Measurements from ENCODE around the gene PFKP. TPM values are rescaled to one million over a fixed set of nuclear protein-coding genes. Genes with fewer than 3 reads are reported as not detected.

PFKP gene
- total RNA-seq, 1 donor from 2014 or later, result 361 TPM

GRCh38 chr10:3102720-3103427 is 35.5 kb downstream of the PFKP start:
- Mint-ChIP-seq H3K27ac (ENCODE audit: unreplicated experiment) (no peak overlapping the region), H3K9me3 (ENCODE audit: unreplicated experiment) (no peaks in the 10 kb centered on the region), H3K4me3 (ENCODE audit: unreplicated experiment) (no peak overlapping the region), H3K4me1 (ENCODE audit: low read depth, unreplicated experiment) (peaks cover 17% of the 10 kb centered on the region), H3K36me3 (ENCODE audit: low read depth, unreplicated experiment) (peaks cover 24% of the 10 kb centered on the region), H3K27me3 (ENCODE audit: low read depth, unreplicated experiment) (no peaks in the 10 kb centered on the region)
- DNase-seq (ENCODE audit: low read depth) (peak; percentile 66), FAIRE-seq (no peak)
- peaks cover 46% of the 10 kb centered on the region for H3K36me3 ChIP-seq (ENCODE audit: insufficient read depth, low read length)
- H3K4me3 ChIP-seq (ENCODE audit: insufficient read depth, low read depth, low read length), result no peak overlapping the region
- H3K4me1 ChIP-seq (ENCODE audit: insufficient read depth, low read length), result peaks cover 17% of the 10 kb centered on the region
- TF ChIP-seq CTCF (IDR thresholded peaks at IDR 0.05; ENCODE audit: insufficient read depth, low read depth, low read length), result no peak
- no peak for TF ChIP-seq EZH2 (IDR thresholded peaks at IDR 0.05; ENCODE audit: insufficient read depth, low read length)
- H3K9ac ChIP-seq (ENCODE audit: low read length), result peak overlapping the region; percentile 49
- peak overlapping the region; percentile 67 for H3K27ac ChIP-seq (ENCODE audit: low read depth, low read length)
- H4K20me1 ChIP-seq (ENCODE audit: insufficient read depth, low read length), result no peaks in the 10 kb centered on the region
- H3K9me3 ChIP-seq (ENCODE audit: insufficient read depth, low read depth, low read length), result no peaks in the 10 kb centered on the region
- H2AFZ ChIP-seq (ENCODE audit: low read depth, low read length), result no peak overlapping the region
- H3K27me3 ChIP-seq (ENCODE audit: insufficient read depth, low read length), result no peaks in the 10 kb centered on the region
- H3K79me2 ChIP-seq (ENCODE audit: insufficient read depth, low read length), result peaks cover 69% of the 10 kb centered on the region
- H3K4me2 ChIP-seq (ENCODE audit: low read length), result peak overlapping the region; percentile 19

GRCh38 chr10:3103646-3104045 is 36.3 kb downstream of the PFKP start:
- Histone ChIP-seq H3K4me1 (ENCODE audit: insufficient read depth, low read length) (peaks cover 20% of the 10 kb centered on the region), H3K9ac (ENCODE audit: low read length) (peak overlapping the region; percentile 49), H3K4me2 (ENCODE audit: low read length) (no peak overlapping the region), H3K9me3 (ENCODE audit: insufficient read depth, low read depth, low read length) (no peaks in the 10 kb centered on the region), H3K27ac (ENCODE audit: low read depth, low read length) (peak overlapping the region; percentile 67), H3K79me2 (ENCODE audit: insufficient read depth, low read length) (peaks cover 61% of the 10 kb centered on the region), H3K36me3 (ENCODE audit: insufficient read depth, low read length) (peaks cover 50% of the 10 kb centered on the region), H3K4me3 (ENCODE audit: insufficient read depth, low read depth, low read length) (no peak overlapping the region), H2AFZ (ENCODE audit: low read depth, low read length) (no peak overlapping the region), H3K27me3 (ENCODE audit: insufficient read depth, low read length) (no peaks in the 10 kb centered on the region), H4K20me1 (ENCODE audit: insufficient read depth, low read length) (no peaks in the 10 kb centered on the region)
- peaks cover 28% of the 10 kb centered on the region for H3K36me3 Mint-ChIP-seq (ENCODE audit: low read depth, unreplicated experiment)
- TF ChIP-seq CTCF (IDR thresholded peaks at IDR 0.05; ENCODE audit: insufficient read depth, low read depth, low read length) (no peak), EZH2 (IDR thresholded peaks at IDR 0.05; ENCODE audit: insufficient read depth, low read length) (no peak)
- FAIRE-seq (no peak), DNase-seq (ENCODE audit: low read depth) (no peak)
- no peaks in the 10 kb centered on the region for H3K27me3 Mint-ChIP-seq (ENCODE audit: low read depth, unreplicated experiment)
- H3K4me1 Mint-ChIP-seq (ENCODE audit: low read depth, unreplicated experiment), result peaks cover 12% of the 10 kb centered on the region
- H3K27ac Mint-ChIP-seq (ENCODE audit: unreplicated experiment), result no peak overlapping the region
- no peaks in the 10 kb centered on the region for H3K9me3 Mint-ChIP-seq (ENCODE audit: unreplicated experiment)
- no peak overlapping the region for H3K4me3 Mint-ChIP-seq (ENCODE audit: unreplicated experiment)

GRCh38 chr10:3104251-3104918 is 37.0 kb downstream of the PFKP start:
- Histone ChIP-seq H3K4me3 (ENCODE audit: insufficient read depth, low read depth, low read length) (no peak overlapping the region), H3K27ac (ENCODE audit: low read depth, low read length) (peak overlapping the region; percentile 26), H3K4me1 (ENCODE audit: insufficient read depth, low read length) (peaks cover 14% of the 10 kb centered on the region), H3K9me3 (ENCODE audit: insufficient read depth, low read depth, low read length) (no peaks in the 10 kb centered on the region), H3K27me3 (ENCODE audit: insufficient read depth, low read length) (no peaks in the 10 kb centered on the region), H2AFZ (ENCODE audit: low read depth, low read length) (no peak overlapping the region), H4K20me1 (ENCODE audit: insufficient read depth, low read length) (no peaks in the 10 kb centered on the region), H3K4me2 (ENCODE audit: low read length) (no peak overlapping the region), H3K79me2 (ENCODE audit: insufficient read depth, low read length) (peaks cover 60% of the 10 kb centered on the region), H3K36me3 (ENCODE audit: insufficient read depth, low read length) (peaks cover 58% of the 10 kb centered on the region), H3K9ac (ENCODE audit: low read length) (no peak overlapping the region)
- Mint-ChIP-seq H3K4me3 (ENCODE audit: unreplicated experiment) (no peak overlapping the region), H3K4me1 (ENCODE audit: low read depth, unreplicated experiment) (peaks cover 5% of the 10 kb centered on the region), H3K27me3 (ENCODE audit: low read depth, unreplicated experiment) (no peaks in the 10 kb centered on the region), H3K9me3 (ENCODE audit: unreplicated experiment) (no peaks in the 10 kb centered on the region), H3K27ac (ENCODE audit: unreplicated experiment) (no peak overlapping the region), H3K36me3 (ENCODE audit: low read depth, unreplicated experiment) (peaks cover 33% of the 10 kb centered on the region)
- TF ChIP-seq CTCF (IDR thresholded peaks at IDR 0.05; ENCODE audit: insufficient read depth, low read depth, low read length) (no peak), EZH2 (IDR thresholded peaks at IDR 0.05; ENCODE audit: insufficient read depth, low read length) (no peak)
- DNase-seq (ENCODE audit: low read depth) (no peak), FAIRE-seq (no peak)

Data from astrocyte (in vitro differentiated cells and primary cell).